ENCODE data around the gene PTBP1.
A peak's percentile ranks its signal among the peaks of the same experiment; 100 is the strongest.

PTBP1 gene

GRCh38 chr19:776549-776948, 20.7 kb upstream of the PTBP1 start:
- no peak overlapping the region for H3K27ac ChIP-seq
- TF ChIP-seq CTCF (conservative IDR thresholded peaks at IDR 0.05): no peak

GRCh38 chr19:778910-779653, 18.2 kb upstream of the PTBP1 start:
- H3K27ac ChIP-seq: no peak overlapping the region
- TF ChIP-seq CTCF (conservative IDR thresholded peaks at IDR 0.05): no peak

GRCh38 chr19:780935-781334, 16.3 kb upstream of the PTBP1 start:
- TF ChIP-seq CTCF (conservative IDR thresholded peaks at IDR 0.05): no peak

GRCh38 chr19:781800-782184, 15.5 kb upstream of the PTBP1 start:
- TF ChIP-seq CTCF (conservative IDR thresholded peaks at IDR 0.05): no peak
- H3K27ac ChIP-seq: peak overlapping the region; percentile 2; the same call in 1 of the 2 replicates

More at GRCh38 chr19:780935-781334, 16.3 kb upstream of the PTBP1 start:
- H3K27ac ChIP-seq: no peak overlapping the region

- peak overlapping the region; percentile 2; the same call in 1 of the 2 replicates for H3K27ac ChIP-seq
Observed at GRCh38 chr19:782185-782877, 14.9 kb upstream of the PTBP1 start.

GRCh38 chr19:782878-783668, 14.2 kb upstream of the PTBP1 start:
- TF ChIP-seq CTCF (conservative IDR thresholded peaks at IDR 0.05): no peak
- H3K27ac ChIP-seq: no peak overlapping the region; the same call in 1 of the 2 replicates

More at GRCh38 chr19:782185-782877, 14.9 kb upstream of the PTBP1 start:
- no peak for TF ChIP-seq CTCF (conservative IDR thresholded peaks at IDR 0.05)

- no peak for TF ChIP-seq CTCF (conservative IDR thresholded peaks at IDR 0.05)
- H3K27ac ChIP-seq: no peak overlapping the region
Observed at GRCh38 chr19:784541-784940, 12.7 kb upstream of the PTBP1 start.

Data from VCaP (cell line).